ENCODE results near the gene LYZL6. TPM values are rescaled to one million over a fixed set of nuclear protein-coding genes. Genes with fewer than 3 reads are reported as not detected.

The LYZL6 gene
- total and polyA plus RNA-seq, 2 of the 8 experiments (the other 6 are each of a cell fraction or from before 2014, with no cell fraction given): not detected

DNA sequence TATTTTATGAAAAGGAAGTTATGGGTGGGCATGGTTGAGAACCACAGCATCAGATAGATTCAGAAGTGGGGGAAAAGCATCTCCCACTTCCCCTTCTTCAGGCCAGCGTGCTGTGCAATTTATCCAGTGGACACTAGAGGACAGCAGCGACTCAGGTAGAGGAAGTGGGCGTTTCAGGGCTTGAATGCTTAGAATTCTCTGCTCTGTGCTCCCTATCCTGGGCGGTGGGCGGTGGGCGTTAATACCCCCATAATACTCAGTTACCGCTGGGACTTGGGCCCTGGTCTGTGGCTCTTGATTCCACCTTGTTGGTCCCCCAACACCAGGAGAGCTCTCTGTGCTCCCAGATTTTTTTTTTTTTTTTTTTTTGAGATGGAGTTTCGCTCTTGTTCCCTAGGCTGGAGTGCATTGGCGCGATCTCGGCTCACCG, 3.7 kb upstream of the LYZL6 start (continued):
- TF ChIP-seq BACH1 (IDR thresholded peaks at IDR 0.05; ENCODE audit: low read length) (no peak), SP1 (IDR thresholded peaks at IDR 0.05; ENCODE audit: low read depth, low read length) (no peak), CREB1 (IDR thresholded peaks at IDR 0.05) (no peak), FOSL1 (IDR thresholded peaks at IDR 0.05; ENCODE audit: insufficient read depth, low read depth, low read length) (no peak), RXRA (IDR thresholded peaks at IDR 0.05; ENCODE audit: insufficient read depth, low read depth, low read length) (no peak), PHF8 (conservative IDR thresholded peaks at IDR 0.05; ENCODE audit: low read depth, low read length) (no peak), SP2 (IDR thresholded peaks at IDR 0.05; ENCODE audit: low read length) (no peak), BRCA1 (IDR thresholded peaks at IDR 0.05; ENCODE audit: low read depth, low read length) (no peak), HDAC2 (IDR thresholded peaks at IDR 0.05; ENCODE audit: borderline replicate concordance in 1 of 2, low read depth in 2 of 2, low read length in 2 of 2) (no peak)
- TF ChIP-seq, protein P1, sequence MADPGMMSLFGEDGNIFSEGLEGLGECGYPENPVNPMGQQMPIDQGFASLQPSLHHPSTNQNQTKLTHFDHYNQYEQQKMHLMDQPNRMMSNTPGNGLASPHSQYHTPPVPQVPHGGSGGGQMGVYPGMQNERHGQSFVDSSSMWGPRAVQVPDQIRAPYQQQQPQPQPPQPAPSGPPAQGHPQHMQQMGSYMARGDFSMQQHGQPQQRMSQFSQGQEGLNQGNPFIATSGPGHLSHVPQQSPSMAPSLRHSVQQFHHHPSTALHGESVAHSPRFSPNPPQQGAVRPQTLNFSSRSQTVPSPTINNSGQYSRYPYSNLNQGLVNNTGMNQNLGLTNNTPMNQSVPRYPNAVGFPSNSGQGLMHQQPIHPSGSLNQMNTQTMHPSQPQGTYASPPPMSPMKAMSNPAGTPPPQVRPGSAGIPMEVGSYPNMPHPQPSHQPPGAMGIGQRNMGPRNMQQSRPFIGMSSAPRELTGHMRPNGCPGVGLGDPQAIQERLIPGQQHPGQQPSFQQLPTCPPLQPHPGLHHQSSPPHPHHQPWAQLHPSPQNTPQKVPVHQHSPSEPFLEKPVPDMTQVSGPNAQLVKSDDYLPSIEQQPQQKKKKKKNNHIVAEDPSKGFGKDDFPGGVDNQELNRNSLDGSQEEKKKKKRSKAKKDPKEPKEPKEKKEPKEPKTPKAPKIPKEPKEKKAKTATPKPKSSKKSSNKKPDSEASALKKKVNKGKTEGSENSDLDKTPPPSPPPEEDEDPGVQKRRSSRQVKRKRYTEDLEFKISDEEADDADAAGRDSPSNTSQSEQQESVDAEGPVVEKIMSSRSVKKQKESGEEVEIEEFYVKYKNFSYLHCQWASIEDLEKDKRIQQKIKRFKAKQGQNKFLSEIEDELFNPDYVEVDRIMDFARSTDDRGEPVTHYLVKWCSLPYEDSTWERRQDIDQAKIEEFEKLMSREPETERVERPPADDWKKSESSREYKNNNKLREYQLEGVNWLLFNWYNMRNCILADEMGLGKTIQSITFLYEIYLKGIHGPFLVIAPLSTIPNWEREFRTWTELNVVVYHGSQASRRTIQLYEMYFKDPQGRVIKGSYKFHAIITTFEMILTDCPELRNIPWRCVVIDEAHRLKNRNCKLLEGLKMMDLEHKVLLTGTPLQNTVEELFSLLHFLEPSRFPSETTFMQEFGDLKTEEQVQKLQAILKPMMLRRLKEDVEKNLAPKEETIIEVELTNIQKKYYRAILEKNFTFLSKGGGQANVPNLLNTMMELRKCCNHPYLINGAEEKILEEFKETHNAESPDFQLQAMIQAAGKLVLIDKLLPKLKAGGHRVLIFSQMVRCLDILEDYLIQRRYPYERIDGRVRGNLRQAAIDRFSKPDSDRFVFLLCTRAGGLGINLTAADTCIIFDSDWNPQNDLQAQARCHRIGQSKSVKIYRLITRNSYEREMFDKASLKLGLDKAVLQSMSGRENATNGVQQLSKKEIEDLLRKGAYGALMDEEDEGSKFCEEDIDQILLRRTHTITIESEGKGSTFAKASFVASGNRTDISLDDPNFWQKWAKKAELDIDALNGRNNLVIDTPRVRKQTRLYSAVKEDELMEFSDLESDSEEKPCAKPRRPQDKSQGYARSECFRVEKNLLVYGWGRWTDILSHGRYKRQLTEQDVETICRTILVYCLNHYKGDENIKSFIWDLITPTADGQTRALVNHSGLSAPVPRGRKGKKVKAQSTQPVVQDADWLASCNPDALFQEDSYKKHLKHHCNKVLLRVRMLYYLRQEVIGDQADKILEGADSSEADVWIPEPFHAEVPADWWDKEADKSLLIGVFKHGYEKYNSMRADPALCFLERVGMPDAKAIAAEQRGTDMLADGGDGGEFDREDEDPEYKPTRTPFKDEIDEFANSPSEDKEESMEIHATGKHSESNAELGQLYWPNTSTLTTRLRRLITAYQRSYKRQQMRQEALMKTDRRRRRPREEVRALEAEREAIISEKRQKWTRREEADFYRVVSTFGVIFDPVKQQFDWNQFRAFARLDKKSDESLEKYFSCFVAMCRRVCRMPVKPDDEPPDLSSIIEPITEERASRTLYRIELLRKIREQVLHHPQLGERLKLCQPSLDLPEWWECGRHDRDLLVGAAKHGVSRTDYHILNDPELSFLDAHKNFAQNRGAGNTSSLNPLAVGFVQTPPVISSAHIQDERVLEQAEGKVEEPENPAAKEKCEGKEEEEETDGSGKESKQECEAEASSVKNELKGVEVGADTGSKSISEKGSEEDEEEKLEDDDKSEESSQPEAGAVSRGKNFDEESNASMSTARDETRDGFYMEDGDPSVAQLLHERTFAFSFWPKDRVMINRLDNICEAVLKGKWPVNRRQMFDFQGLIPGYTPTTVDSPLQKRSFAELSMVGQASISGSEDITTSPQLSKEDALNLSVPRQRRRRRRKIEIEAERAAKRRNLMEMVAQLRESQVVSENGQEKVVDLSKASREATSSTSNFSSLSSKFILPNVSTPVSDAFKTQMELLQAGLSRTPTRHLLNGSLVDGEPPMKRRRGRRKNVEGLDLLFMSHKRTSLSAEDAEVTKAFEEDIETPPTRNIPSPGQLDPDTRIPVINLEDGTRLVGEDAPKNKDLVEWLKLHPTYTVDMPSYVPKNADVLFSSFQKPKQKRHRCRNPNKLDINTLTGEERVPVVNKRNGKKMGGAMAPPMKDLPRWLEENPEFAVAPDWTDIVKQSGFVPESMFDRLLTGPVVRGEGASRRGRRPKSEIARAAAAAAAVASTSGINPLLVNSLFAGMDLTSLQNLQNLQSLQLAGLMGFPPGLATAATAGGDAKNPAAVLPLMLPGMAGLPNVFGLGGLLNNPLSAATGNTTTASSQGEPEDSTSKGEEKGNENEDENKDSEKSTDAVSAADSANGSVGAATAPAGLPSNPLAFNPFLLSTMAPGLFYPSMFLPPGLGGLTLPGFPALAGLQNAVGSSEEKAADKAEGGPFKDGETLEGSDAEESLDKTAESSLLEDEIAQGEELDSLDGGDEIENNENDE (IDR thresholded peaks at IDR 0.05; ENCODE audit: insufficient replicate concordance, low read length): no peak
